HG03039 (cell line): ENCODE results near the gene BHMT.

Experiments used
- ATAC-seq: cut with Tn5 transposase; IDR thresholded peaks from one replicate; pipeline ENCODE4 v1.9.1; 2021; ENCODE audit warnings: mild to moderate bottlenecking, moderate library complexity; ENCODE audit not compliant: unreplicated experiment

The BHMT gene, protein sequence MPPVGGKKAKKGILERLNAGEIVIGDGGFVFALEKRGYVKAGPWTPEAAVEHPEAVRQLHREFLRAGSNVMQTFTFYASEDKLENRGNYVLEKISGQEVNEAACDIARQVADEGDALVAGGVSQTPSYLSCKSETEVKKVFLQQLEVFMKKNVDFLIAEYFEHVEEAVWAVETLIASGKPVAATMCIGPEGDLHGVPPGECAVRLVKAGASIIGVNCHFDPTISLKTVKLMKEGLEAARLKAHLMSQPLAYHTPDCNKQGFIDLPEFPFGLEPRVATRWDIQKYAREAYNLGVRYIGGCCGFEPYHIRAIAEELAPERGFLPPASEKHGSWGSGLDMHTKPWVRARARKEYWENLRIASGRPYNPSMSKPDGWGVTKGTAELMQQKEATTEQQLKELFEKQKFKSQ

GRCh38 chr5:79111387-79111959 is at the start of gene BHMT:
TSS of gene BHMT (plus strand) at chr5:79111809. CDS start at chr5:79111886, 77 bp downstream.
- ATAC-seq: no peak

GRCh38 chr5:79062436-79062835 is 49.2 kb upstream of the BHMT start:
- no peak for ATAC-seq

- ATAC-seq: no peak
These were observed 41.9 kb upstream of the BHMT start, which contains the start of the genes BHMT2 and DMGDH for GRCh38 chr5:79069488-79070349. TSS of gene BHMT2 (plus strand) at chr5:79069767. CDS start at chr5:79069783, 16 bp downstream. TSS of gene DMGDH (minus strand) at chr5:79069674. CDS start at chr5:79069620, 54 bp downstream.

DNA sequence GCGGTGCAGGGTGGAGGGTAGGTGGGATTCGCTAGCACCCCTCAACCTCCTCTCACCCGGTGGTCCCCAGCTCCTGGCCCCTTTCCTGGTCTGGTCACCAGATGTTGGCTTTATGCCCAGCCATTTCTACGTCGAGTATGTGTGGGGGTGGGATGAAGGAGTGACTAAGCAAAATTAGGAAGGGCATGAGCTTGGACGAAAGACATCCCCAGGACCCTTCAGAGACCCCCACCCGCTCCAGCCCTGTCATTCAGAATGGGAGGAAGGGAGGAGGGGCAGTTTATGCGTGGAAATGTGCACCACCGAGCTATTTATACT is 41.3 kb upstream of the BHMT start:
- ATAC-seq: no peak

- ATAC-seq: no peak
These were observed 37.0 kb upstream of the BHMT start for GRCh38 chr5:79074641-79075040.

- ATAC-seq: no peak
These were observed 35.8 kb upstream of the BHMT start for GRCh38 chr5:79075646-79076426.

DNA sequence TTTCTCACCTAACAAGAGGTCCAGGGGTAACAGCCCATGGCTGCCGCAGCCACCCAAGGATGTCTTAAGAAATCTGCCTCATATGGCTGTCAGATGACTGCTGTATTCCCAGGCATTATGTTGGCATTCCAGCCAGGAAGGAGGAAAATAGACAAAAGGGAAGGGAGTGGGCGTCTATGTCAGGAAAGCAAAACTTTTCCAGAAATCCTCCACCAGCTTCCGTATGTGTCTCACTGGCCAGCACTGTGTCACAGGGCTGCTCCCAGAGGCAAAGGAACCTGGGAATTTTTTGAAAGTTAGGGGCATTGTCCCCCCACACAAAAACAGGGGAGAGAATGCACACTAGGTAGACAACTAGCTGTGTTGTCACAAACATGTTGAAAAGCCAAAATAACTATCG is 34.8 kb upstream of the BHMT start:
- no peak for ATAC-seq

- ATAC-seq: no peak
These were observed 33.8 kb upstream of the BHMT start for GRCh38 chr5:79077680-79078365.

DNA sequence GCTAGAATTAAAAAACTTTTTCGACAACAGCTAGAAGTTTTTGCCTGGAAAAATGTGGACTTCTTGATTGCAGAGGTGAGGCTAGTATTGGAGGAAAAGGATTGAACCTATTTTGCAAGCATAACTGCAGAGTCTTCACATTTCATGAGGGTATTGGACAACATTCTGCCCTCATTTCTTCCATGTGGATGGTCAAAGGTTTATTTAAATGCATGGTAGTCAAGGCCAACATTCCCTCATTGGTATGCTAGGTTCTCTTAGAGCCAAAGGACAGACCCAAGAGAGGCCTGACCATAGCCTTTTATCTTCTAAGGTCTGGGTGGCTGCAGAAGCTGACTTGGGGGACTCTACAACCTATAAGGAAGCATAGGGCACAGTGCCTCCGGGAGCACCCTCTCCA is 30.8 kb upstream of the BHMT start:
- ATAC-seq: no peak

DNA sequence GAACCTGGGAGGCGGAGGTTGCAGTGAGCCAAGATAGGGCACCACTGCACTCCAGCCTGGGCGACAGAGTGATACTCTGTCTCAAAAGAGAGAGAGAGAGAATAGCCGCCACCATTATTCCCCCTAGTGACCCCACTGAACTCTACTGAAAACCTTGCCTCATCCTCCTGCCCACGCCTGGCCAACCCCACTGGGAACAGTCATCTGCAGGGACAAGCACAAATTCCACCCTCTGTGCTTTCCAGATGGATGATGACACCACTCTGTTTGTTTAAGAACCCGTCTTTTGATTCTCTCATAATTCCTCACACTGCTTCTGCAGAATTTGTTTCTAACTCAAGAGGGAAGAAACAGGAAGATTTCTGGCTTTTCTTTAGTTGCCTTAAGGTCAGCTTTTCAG is 29.8 kb upstream of the BHMT start:
- ATAC-seq: no peak

DNA sequence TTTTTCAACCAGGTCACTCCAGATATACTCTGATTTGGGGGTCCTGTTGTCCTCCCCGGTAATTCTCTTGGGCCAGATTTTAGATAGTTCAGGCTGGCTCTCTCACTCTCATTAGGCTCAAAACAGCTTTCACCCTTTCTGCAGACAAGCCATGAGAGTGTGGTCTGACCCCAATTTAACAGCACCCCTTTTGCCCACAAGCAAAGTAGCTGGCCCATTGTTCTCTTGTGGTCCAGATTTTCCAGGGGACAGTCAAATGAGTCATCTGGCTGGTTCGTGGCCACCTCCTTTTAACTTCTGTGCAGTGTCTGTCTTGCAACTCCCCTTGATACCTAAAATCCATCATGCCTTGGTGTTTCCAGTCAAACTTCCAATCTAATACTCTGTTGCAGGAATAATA is 25.5 kb upstream of the BHMT start:
- ATAC-seq: no peak

DNA sequence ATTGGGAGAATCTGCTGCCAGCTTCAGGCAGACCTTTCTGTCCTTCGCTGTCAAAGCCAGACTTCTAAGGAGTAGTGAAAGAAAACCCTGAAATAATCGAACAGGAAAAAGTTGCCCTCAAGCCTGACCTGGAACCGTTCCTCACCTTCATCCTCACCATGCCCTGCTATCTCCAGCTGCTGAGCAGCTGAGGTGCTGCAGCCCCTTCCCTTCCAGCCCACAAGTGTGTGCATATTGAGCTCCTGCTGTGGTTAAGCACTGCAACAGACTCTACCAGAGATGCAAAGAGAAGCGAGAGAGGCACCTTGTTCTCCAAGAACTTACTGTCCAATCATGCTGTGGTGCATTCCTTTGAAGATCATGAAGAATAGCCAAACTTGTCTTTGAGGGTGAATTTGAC is 23.1 kb upstream of the BHMT start:
- ATAC-seq: no peak

DNA sequence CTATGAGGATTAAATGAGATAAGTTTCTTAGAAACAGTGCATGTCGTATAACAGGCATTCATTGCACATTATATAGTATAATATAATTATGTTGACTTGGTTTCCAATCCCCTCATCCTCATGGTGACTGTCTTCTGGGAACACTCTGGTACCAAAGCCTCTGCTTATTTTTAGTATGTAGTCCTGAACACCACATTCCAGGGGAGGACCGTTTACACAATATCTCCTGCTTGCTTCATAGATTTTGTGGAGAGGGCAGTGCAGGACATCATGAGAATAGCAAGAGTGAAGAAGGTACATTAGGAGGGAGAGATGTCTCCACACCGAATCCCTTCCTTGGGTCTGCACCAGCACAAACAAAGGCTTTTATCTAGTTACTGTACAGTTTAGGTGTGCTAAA is 20.5 kb upstream of the BHMT start:
- no peak for ATAC-seq

DNA sequence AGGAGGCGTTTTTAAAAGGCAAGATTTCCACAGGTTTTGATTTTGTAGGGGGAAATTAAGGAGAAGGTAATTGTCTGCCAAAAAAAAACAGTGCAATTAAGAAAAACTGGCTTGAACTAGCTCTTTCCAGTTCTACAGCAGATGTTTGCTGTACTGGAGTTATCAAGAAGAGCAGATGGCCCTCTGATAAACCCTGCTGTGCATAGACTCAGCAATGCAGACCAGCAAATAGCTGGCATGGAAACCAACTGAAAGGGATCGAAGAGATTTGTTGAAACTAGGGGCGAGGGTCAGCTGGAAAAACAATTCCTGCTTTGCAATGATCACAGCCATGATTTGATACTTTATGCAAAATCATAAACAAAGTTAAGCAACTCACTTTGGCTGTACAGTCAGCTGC is 17.8 kb upstream of the BHMT start:
- ATAC-seq: no peak

DNA sequence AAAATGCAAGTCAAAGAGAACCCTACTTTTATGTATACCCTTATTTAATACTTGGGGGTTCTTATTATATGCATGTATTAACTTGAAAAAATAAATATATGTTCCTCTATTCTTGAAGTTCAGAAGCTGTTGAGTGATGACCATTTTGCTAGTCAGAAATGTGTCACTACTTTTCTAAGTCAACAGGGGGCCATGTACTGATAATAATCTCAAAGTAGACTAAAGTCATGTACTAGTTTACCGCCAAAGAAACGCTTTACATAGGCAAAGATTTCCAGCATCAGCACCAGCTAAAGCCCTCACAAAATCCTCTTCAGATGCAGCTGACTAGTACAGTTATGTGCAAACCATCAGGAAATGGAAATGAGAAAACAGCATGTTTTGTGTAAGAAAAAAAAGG is 5.7 kb upstream of the BHMT start:
- ATAC-seq: no peak

GRCh38 chr5:79107020-79107796 is 4.4 kb upstream of the BHMT start:
- no peak for ATAC-seq

GRCh38 chr5:79108086-79108485 is 3.5 kb upstream of the BHMT start:
- no peak for ATAC-seq

- no peak for ATAC-seq
These were observed 2.8 kb upstream of the BHMT start for GRCh38 chr5:79108792-79109191.
